Measurements from ENCODE around the gene TMEM225B.
"Not testable (repeated sequence)": the region's sequence is repeated elsewhere in the genome, so short reads cannot be mapped to it uniquely, and the experiment has no call there.

The TMEM225B gene

DNA sequence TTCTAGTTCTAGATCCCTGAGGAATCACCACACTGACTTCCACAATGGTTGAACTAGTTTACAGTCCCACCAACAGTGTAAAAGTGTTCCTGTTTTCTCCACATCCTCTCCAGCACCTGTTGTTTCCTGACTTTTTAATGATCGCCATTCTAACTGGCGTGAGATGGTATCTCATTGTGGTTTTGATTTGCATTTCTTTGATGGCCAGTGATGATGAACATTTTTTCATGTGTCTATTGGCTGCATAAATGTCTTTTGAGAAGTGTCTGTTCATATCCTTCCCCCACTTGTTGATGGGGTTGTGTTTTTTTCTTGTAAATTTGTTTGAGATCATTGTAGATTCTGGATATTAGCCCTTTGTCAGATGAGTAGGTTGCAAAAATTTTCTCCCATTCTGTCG is 56.6 kb downstream of the TMEM225B start:
- H3K4ac ChIP-seq (ENCODE audit: low read depth, low read length); H3K36me3 ChIP-seq (ENCODE audit: control insufficient read depth in 1 of 2, insufficient read depth in 2 of 2, low read length in 2 of 2); H3K79me2 ChIP-seq (ENCODE audit: control insufficient read depth, insufficient read depth, low read length, poor library complexity): not testable (repeated sequence)

DNA sequence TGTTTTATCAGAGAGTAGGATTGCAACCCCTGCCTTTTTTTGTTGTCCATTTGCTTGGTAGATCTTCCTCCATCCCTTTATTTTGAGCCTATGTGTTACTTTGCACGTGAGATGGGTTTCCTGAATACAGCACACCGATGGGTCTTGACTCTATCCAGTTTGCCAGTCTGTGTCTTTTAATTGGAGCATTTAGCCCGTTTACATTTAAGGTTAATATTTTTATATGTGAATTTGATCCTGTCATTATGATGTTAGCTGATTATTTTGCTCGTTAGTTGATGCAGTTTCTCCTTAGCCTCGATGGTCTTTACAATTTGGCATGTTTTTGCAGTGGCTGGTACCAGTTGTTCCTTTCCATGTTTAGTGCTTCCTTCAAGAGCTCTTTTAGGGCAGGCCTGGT is 59.8 kb downstream of the TMEM225B start:
- H3K79me1 ChIP-seq (ENCODE audit: low read length); H2BK5ac ChIP-seq (ENCODE audit: low read depth, low read length, poor library complexity); H3K27ac ChIP-seq (ENCODE audit: low read depth, low read length); H2AK5ac ChIP-seq (ENCODE audit: low read length); H4K91ac ChIP-seq (ENCODE audit: low read depth, low read length); H4K12ac ChIP-seq (ENCODE audit: low read depth, low read length); H2BK120ac ChIP-seq (ENCODE audit: insufficient read depth, low read length, poor library complexity); H3K4me1 ChIP-seq (ENCODE audit: control insufficient read depth in 1 of 2, insufficient read depth in 2 of 2, low read length in 2 of 2); H3K9ac ChIP-seq (ENCODE audit: low read length); DNase-seq; H3K18ac ChIP-seq (ENCODE audit: low read length); H4K8ac ChIP-seq (ENCODE audit: low read depth, low read length); H3K79me2 ChIP-seq (ENCODE audit: control insufficient read depth, insufficient read depth, low read length, poor library complexity); H3K27me3 ChIP-seq (ENCODE audit: insufficient read depth, low read length); H3K4me2 ChIP-seq (ENCODE audit: low read length); H3K4me3 ChIP-seq (ENCODE audit: low read depth, low read length); H3K14ac ChIP-seq (ENCODE audit: low read length); H2BK12ac ChIP-seq (ENCODE audit: low read length); H3K36me3 ChIP-seq (ENCODE audit: control insufficient read depth in 1 of 2, insufficient read depth in 2 of 2, low read length in 2 of 2); H3K4ac ChIP-seq (ENCODE audit: low read depth, low read length); H3K23ac ChIP-seq (ENCODE audit: low read length); H3K9me3 ChIP-seq (ENCODE audit: insufficient read depth, low read depth, low read length); H2AFZ ChIP-seq (ENCODE audit: insufficient read depth, low read length, poor library complexity): not testable (repeated sequence)
- no CpG with 5 or more reads among the region's 5 CpGs for WGBS (ENCODE audit: extremely low coverage, insufficient coverage, insufficient read length)

More for the DNA sequence above, 56.6 kb downstream of the TMEM225B start:
- H2AK5ac ChIP-seq (ENCODE audit: low read length); H2BK12ac ChIP-seq (ENCODE audit: low read length); H3K23ac ChIP-seq (ENCODE audit: low read length); H3K4me3 ChIP-seq (ENCODE audit: low read depth, low read length); H3K79me1 ChIP-seq (ENCODE audit: low read length); H3K4me1 ChIP-seq (ENCODE audit: control insufficient read depth in 1 of 2, insufficient read depth in 2 of 2, low read length in 2 of 2); H4K91ac ChIP-seq (ENCODE audit: low read depth, low read length); H2BK5ac ChIP-seq (ENCODE audit: low read depth, low read length, poor library complexity); H4K8ac ChIP-seq (ENCODE audit: low read depth, low read length); H3K27me3 ChIP-seq (ENCODE audit: insufficient read depth, low read length); H3K14ac ChIP-seq (ENCODE audit: low read length); DNase-seq; H3K18ac ChIP-seq (ENCODE audit: low read length); H2BK120ac ChIP-seq (ENCODE audit: insufficient read depth, low read length, poor library complexity); H4K12ac ChIP-seq (ENCODE audit: low read depth, low read length); H3K9ac ChIP-seq (ENCODE audit: low read length); H2AFZ ChIP-seq (ENCODE audit: insufficient read depth, low read length, poor library complexity); H3K27ac ChIP-seq (ENCODE audit: low read depth, low read length); H3K9me3 ChIP-seq (ENCODE audit: insufficient read depth, low read depth, low read length); H3K4me2 ChIP-seq (ENCODE audit: low read length): not testable (repeated sequence)
- WGBS (ENCODE audit: extremely low coverage, insufficient coverage, insufficient read length), result no CpG with 5 or more reads among the region's 3 CpGs
